GM23338 (cell line): ENCODE data around the gene EFR3B.

ENCODE experiments used
- CREB1 ChIP-seq: fragments of 250-450 bp; sonication (Bioruptor Pico); IDR thresholded peaks from 2 replicates; pipeline ENCODE4 v1.5.0; 2020; ENCODE audit warnings: low read depth, mild to moderate bottlenecking, moderate library complexity
- CTCF ChIP-seq, 2 experiments: fragments of 200-600 bp in 1 of 2; sonication (generic) in 1 of 2; conservative IDR thresholded peaks; 2 replicates each; pipeline versions ENCODE4 v1.5.1 to v1.6.1; 2016 to 2017; ENCODE audit warnings: antibody characterized with exemption in 2 of 2, low read depth in 2 of 2, mild to moderate bottlenecking in 2 of 2, moderate library complexity in 1 of 2
- ETS1 ChIP-seq: IDR thresholded peaks from 2 replicates; pipeline ENCODE4 v1.6.1; 2016; ENCODE audit warnings: antibody characterized with exemption
- EZH2 ChIP-seq: fragments of 200-600 bp; sonication (generic); IDR thresholded peaks from one replicate; pipeline ENCODE4 v1.8.0; 2017; ENCODE audit warnings: antibody characterized with exemption, mild to moderate bottlenecking, low read depth; ENCODE audit not compliant: unreplicated experiment
- EZH2phosphoT487 ChIP-seq: fragments of 200-600 bp; sonication (generic); IDR thresholded peaks from one replicate; pipeline ENCODE4 v1.8.1; 2018; ENCODE audit warnings: antibody characterized with exemption; ENCODE audit not compliant: unreplicated experiment
- NANOG ChIP-seq: IDR thresholded peaks from 2 replicates; pipeline ENCODE4 v1.6.1; 2016; ENCODE audit warnings: antibody characterized with exemption, borderline replicate concordance
- POLR2AphosphoS5 ChIP-seq: IDR thresholded peaks from 2 replicates; pipeline ENCODE4 v1.6.1; 2016; ENCODE audit warnings: antibody characterized with exemption, low read depth
- REST ChIP-seq: IDR thresholded peaks from one replicate; pipeline ENCODE4 v1.6.1; 2018; ENCODE audit warnings: antibody characterized with exemption; ENCODE audit not compliant: unreplicated experiment
- ZNF331 ChIP-seq: fragments of 250-450 bp; sonication (Bioruptor Pico); IDR thresholded peaks from 2 replicates; pipeline ENCODE4 v1.5.0; 2020; ENCODE audit warnings: low read depth, mild to moderate bottlenecking, moderate library complexity

- TF ChIP-seq EZH2 (no peak), EZH2phosphoT487 (no peak), ZNF331 (CRISPR knock-in tag) (no peak), CTCF (conservative IDR thresholded peaks at IDR 0.05; ENCODE audit: low read depth in 2 of 2) (no peak), CREB1 (CRISPR knock-in tag) (no peak), NANOG (no peak), POLR2AphosphoS5 (no peak), ETS1 (no peak), REST (no peak)
These were observed 44.1 kb downstream of the EFR3B start for GRCh38 chr2:25085761-25086560.
